ENCODE results near the gene STXBP1. TPM values are rescaled to one million over a fixed set of nuclear protein-coding genes. Genes with fewer than 3 reads are reported as not detected.

STXBP1 gene
- 60.9 and 61.9 TPM in 2 replicates for total RNA-seq (2021; fragmentation: NEBNext Ultra II Directional; extraction: Animal tissue kit (Norgen Biotek cat#: 25700))
- polyA plus RNA-seq (2011; rRNA removed) = 11.5 and 19.4 TPM in 2 replicates
- polyA plus RNA-seq (2011; cell fraction: cytosol; rRNA removed) = 13.9 TPM
- 31.3 TPM for polyA plus RNA-seq (2011; cell fraction: nucleus; rRNA removed)
- 23.3 to 29.4 TPM (median 26.6 TPM) in 4 replicates for polyA plus RNA-seq (2012, experiment 1 of 2)
- 17.5 TPM for polyA plus RNA-seq (2012, experiment 2 of 2)
- polyA plus RNA-seq (2013, experiment 1 of 2) = 37.3 TPM
- 37.1 TPM for polyA plus RNA-seq (2013, experiment 2 of 2)
- 21.8 and 25.2 TPM in 2 replicates for polyA minus RNA-seq (2011; rRNA and poly(A)+ RNA removed)
- 14.8 TPM for polyA minus RNA-seq (2011; cell fraction: cytosol; rRNA and poly(A)+ RNA removed)
- polyA minus RNA-seq (2011; cell fraction: nucleus; rRNA and poly(A)+ RNA removed) = 18.2 TPM
- long read RNA-seq, experiment 1, transcript STXBP1-212 (1 exons, 2,582 nt) = major isoform, 9 of 39 reads
- long read RNA-seq, experiment 1, transcript STXBP1-201 (19 exons, 3,765 nt) = minor isoform, 5 of 39 reads
- long read RNA-seq, experiment 1, partial matches to known transcripts = 22 of 39 reads
- long read RNA-seq, experiment 1, other reads (novel, unspliced or antisense) = 3 of 39 reads
- long read RNA-seq, experiment 2, partial matches to known transcripts = 0 of 1 reads
- long read RNA-seq, experiment 2, other reads (novel, unspliced or antisense) = 1 of 1 reads

DNA sequence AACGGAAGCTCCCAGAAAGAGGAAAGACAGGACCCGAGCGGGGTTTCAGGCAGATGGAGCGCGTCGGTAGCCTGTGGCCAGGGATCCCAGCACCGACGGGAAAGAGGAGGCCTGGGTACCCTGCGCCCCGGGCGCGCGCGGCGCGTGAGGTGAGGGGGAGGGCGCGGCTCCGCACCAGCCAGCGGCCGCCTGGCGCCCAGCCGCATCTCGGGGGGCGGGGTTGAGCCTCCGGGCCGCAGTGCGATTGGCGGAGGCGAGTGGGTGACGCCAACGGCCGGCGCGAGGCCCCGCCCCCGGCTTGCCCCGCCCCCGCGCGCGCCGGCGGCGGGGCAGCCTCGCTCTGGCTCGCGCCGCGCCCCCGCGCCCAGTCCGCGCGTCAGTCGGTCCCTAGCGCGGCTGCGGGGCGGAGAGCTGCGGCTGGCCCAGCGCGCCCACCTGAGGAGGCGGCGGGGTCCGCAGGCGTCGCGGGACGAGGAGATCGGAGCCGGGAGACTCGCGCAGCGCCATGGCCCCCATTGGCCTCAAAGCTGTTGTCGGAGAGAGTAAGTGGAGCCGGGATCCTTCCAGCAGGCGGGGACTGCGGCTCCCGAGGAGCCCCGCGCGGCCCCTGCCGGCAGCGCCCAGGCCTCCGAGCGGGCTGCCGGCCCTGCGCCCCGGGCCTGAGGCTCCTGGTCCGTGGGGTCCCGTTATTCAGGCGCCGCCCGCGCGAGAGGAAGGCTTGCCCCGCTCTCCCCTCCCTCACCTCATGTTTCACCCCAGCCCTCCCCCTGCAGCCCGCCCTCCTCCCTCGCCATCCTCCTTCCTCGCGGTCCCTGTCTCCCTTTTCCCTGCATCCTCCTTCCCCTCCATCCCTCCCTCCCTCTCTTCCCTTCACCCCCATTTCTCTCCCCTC is at the start of gene STXBP1:
TSS of gene STXBP1 (plus strand) at position 379 of the 892 bp plus-strand sequence. CDS start at position 506, 127 bp downstream.
- Histone ChIP-seq H2BK12ac (ENCODE audit: low read depth, low read length) (no peak within 1 kb of the TSS), H3K27ac (ENCODE audit: low read depth, low read length) (no peak within 1 kb of the TSS), H2BK20ac (ENCODE audit: low read length) (no peak within 1 kb of the TSS), H4K8ac (ENCODE audit: extremely low read depth, insufficient read depth, low read length) (peak within 1 kb of the TSS; percentile 73; the same call in 1 of the 2 replicates), H4K5ac (ENCODE audit: insufficient read length, low read depth, low read length) (peak within 1 kb of the TSS; percentile 69), H3K4ac (replicated peaks; ENCODE audit: insufficient read length, low read depth, low read length) (no peak within 1 kb of the TSS), H3K23ac (ENCODE audit: insufficient read length) (no peak within 1 kb of the TSS), H4K91ac (replicated peaks; ENCODE audit: insufficient read length, low read length) (peak within 1 kb of the TSS; percentile 93), H3K4me3 (ENCODE audit: extremely low read depth in 1 of 4, insufficient read depth in 2 of 4, low read depth in 3 of 4, low read length in 4 of 4) (peak within 1 kb of the TSS; percentile 70 to 94 (median 80)), H2BK15ac (ENCODE audit: low read length) (peak within 1 kb of the TSS; percentile 29; the same call in 1 of the 2 replicates), H3K4me1 (replicated peaks in 1 of 4; ENCODE audit: control insufficient read depth in 3 of 4, insufficient read depth in 4 of 4, low read length in 3 of 4) (peaks cover 0 to 18% (median 8%) of the 10 kb centered on the region in 4 experiments; a peak in 5 of 7 replicates), H3K27me3 (replicated peaks in 1 of 4; ENCODE audit: control insufficient read depth in 3 of 4, extremely low read depth in 1 of 4, insufficient read depth in 3 of 4, low read length in 3 of 4) (peaks cover 0 to 13% (median 6%) of the 10 kb centered on the region in 4 experiments; a peak in 4 of 7 replicates), H3K4me2 (ENCODE audit: insufficient read depth in 1 of 2, low read depth in 2 of 2, low read length in 2 of 2) (peak within 1 kb of the TSS; percentile 84 to 95), H3K56ac (replicated peaks; ENCODE audit: insufficient read length, low read depth, low read length) (no peak within 1 kb of the TSS), H3K23me2 (ENCODE audit: low read depth, low read length) (peaks cover 14% of the 10 kb centered on the region), H3K9ac (replicated peaks in 1 of 4; ENCODE audit: extremely low read depth in 1 of 4, low read depth in 3 of 4, low read length in 3 of 4) (peak within 1 kb of the TSS in 2 of 4 experiments; percentile 27 to 42; a peak in 4 of 7 replicates), H3K18ac (ENCODE audit: extremely low read depth, low read length) (peak within 1 kb of the TSS; percentile 74; the same call in 1 of the 2 replicates), H4K20me1 (replicated peaks in 1 of 2; ENCODE audit: control insufficient read depth in 1 of 2, insufficient read depth in 2 of 2, low read length in 2 of 2) (no peaks in the 10 kb centered on the region), H3K36me3 (ENCODE audit: control insufficient read depth in 2 of 4, insufficient read depth in 4 of 4, low read length in 3 of 4) (no peaks in the 10 kb centered on the region), H2BK5ac (ENCODE audit: low read depth, low read length) (peak within 1 kb of the TSS; percentile 60), H3K14ac (ENCODE audit: insufficient read length) (no peak within 1 kb of the TSS), H3K79me2 (ENCODE audit: control insufficient read depth in 1 of 2, insufficient read depth in 2 of 2, low read length in 2 of 2) (peaks cover 0 to 17% of the 10 kb centered on the region in 2 experiments; a peak in 2 of 4 replicates), H2AFZ (ENCODE audit: low read length) (peak within 1 kb of the TSS; percentile 92; the same call in 1 of the 2 replicates), H2AK5ac (ENCODE audit: low read depth, low read length) (no peak within 1 kb of the TSS), H3K79me1 (ENCODE audit: low read depth, low read length) (no peaks in the 10 kb centered on the region), H2BK120ac (replicated peaks; ENCODE audit: low read depth, low read length) (peak within 1 kb of the TSS; percentile 12), H3K9me3 (ENCODE audit: insufficient read depth in 2 of 2, low read depth in 1 of 2, low read length in 1 of 2) (no peaks in the 10 kb centered on the region)
- WGBS, 2 experiments (ENCODE audit: extremely low coverage in 1 of 2, insufficient coverage in 1 of 2, insufficient read length in 1 of 2, insufficient replicate concordance in 2 of 2, low coverage in 1 of 2, low lambda C conversion rate in 2 of 2, missing lambda C conversion rate in 1 of 2) = 2% methylated on average over 39 of the region's 102 CpGs; no CpG with 5 or more reads in 1 of the 2 experiments
- peak in 1 of 2 experiments; percentile 91 for DNase-seq (ENCODE audit: low read depth in 1 of 2, low spot score in 2 of 2)
- no peak for FAIRE-seq
- CTCF ChIA-PET (ENCODE audit: partially characterized antibody) = interaction anchor here (0.7 to 8.2 kb wide), 7 partner anchors 10 to 258 kb away, joined by 3 to 61 read pairs (median 3); partner anchors contain the start of gene TOR2A
- POLR2A ChIA-PET (ENCODE audit: partially characterized antibody) = interaction anchor here (1.1 to 1.5 kb wide), 6 partner anchors 9 to 24 kb away, joined by 3 to 9 read pairs (median 4); no protein-coding TSS in a partner anchor
- TF ChIP-seq TAF1 (IDR thresholded peaks at IDR 0.05; ENCODE audit: low read depth, low read length) = peak; percentile 76
- TF ChIP-seq POLR2AphosphoS5 (IDR thresholded peaks at IDR 0.05; ENCODE audit: low read depth, low read length) = peak; percentile 34; the same call in 1 of the 2 replicates
- peak in 1 of 2 experiments; percentile 11; a peak in 2 of 4 replicates for TF ChIP-seq RAD21 (IDR thresholded peaks at IDR 0.05 in 1 of 2, conservative IDR thresholded peaks at IDR 0.05 in 1 of 2; ENCODE audit: low read depth in 2 of 2, low read length in 2 of 2)
- TF ChIP-seq RBBP5 (IDR thresholded peaks at IDR 0.05; ENCODE audit: borderline replicate concordance, low read depth, low read length) = peak; percentile 89
- peak; percentile 39 to 62 for TF ChIP-seq POLR2A (IDR thresholded peaks at IDR 0.05; ENCODE audit: control extremely low read depth in 1 of 2, low read depth in 2 of 2, low read length in 2 of 2)
- TF ChIP-seq CHD1 (IDR thresholded peaks at IDR 0.05; ENCODE audit: low read depth, low read length) = no peak
- TF ChIP-seq CHD2 (IDR thresholded peaks at IDR 0.05; ENCODE audit: low read length) = no peak
- TF ChIP-seq ASH2L (IDR thresholded peaks at IDR 0.05; ENCODE audit: low read length) = peak; percentile 54
